Measurements from ENCODE around the gene DLG4. TPM values are rescaled to one million over a fixed set of nuclear protein-coding genes. Genes with fewer than 3 reads are reported as not detected.

DLG4 gene
- total RNA-seq, 4 donors from 2014 or later: 2.7 to 7.7 (median 4.7) TPM

- intact Hi-C loops (cut with DNase I; ENCODE audit: low total_unique reads): no loop called here
- DNase-seq (ENCODE audit: low spot score in 2 of 2): no peak
- TF ChIP-seq POLR2A (IDR thresholded peaks at IDR 0.05) (no peak), CTCF (IDR thresholded peaks at IDR 0.05) (no peak)
- H3K4me3 ChIP-seq (ENCODE audit: low read depth, poor library complexity, severe bottlenecking): no peak overlapping the region
- 93 to 96% methylated on average over 16 to 19 of the region's 19 CpGs for WGBS, 2 donors
Observed at GRCh38 chr17:7229504-7229903, 9.9 kb upstream of the DLG4 start.

GRCh38 chr17:7228920-7229319, 9.3 kb upstream of the DLG4 start:
- whole genome bisulfite sequencing, 2 donors: 83% methylated on average over 10 to 14 of the region's 14 CpGs
- H3K4me3 ChIP-seq (ENCODE audit: low read depth, poor library complexity, severe bottlenecking): no peak overlapping the region
- intact Hi-C loops (cut with DNase I; ENCODE audit: low total_unique reads): no loop called here
- no peak for DNase-seq (ENCODE audit: low spot score in 2 of 2)
- TF ChIP-seq POLR2A (IDR thresholded peaks at IDR 0.05) (no peak), CTCF (IDR thresholded peaks at IDR 0.05) (no peak)

GRCh38 chr17:7226721-7227710, 7.4 kb upstream of the DLG4 start:
- DNase-seq (ENCODE audit: low spot score in 2 of 2): no peak
- WGBS, 2 donors: 89% methylated on average over 29 to 30 of the region's 31 CpGs
- no peak for TF ChIP-seq CTCF (IDR thresholded peaks at IDR 0.05)
- no peak for TF ChIP-seq POLR2A (IDR thresholded peaks at IDR 0.05)
- H3K4me3 ChIP-seq (ENCODE audit: low read depth, poor library complexity, severe bottlenecking): no peak overlapping the region
- intact Hi-C loops (cut with DNase I; ENCODE audit: low total_unique reads): no loop called here

GRCh38 chr17:7225711-7226331, 6.2 kb upstream of the DLG4 start:
- no peak for TF ChIP-seq POLR2A (IDR thresholded peaks at IDR 0.05)
- TF ChIP-seq CTCF (IDR thresholded peaks at IDR 0.05): no peak
- intact Hi-C loops (cut with DNase I; ENCODE audit: low total_unique reads): no loop called here
- WGBS, 2 donors: 85 to 86% methylated on average over 19 to 21 of the region's 21 CpGs
- H3K4me3 ChIP-seq (ENCODE audit: low read depth, poor library complexity, severe bottlenecking): no peak overlapping the region
- DNase-seq (ENCODE audit: low spot score in 2 of 2): no peak

GRCh38 chr17:7224661-7225111, 5.0 kb upstream of the DLG4 start:
- H3K4me3 ChIP-seq (ENCODE audit: low read depth, poor library complexity, severe bottlenecking): no peak overlapping the region
- no peak for TF ChIP-seq POLR2A (IDR thresholded peaks at IDR 0.05)
- TF ChIP-seq CTCF (IDR thresholded peaks at IDR 0.05): no peak
- intact Hi-C loops (cut with DNase I; ENCODE audit: low total_unique reads): no loop called here
- DNase-seq (ENCODE audit: low spot score in 2 of 2): no peak
- WGBS, 2 donors: 77 to 81% methylated on average over 12 to 14 of the region's 15 CpGs
